OCI-M2 (cell line): ENCODE results near the gene TLE3.

Experiments
- DNase-seq: peaks from one replicate; lab custom pipeline; 2025; ENCODE audit not compliant: unreplicated experiment; lab: John Stamatoyannopoulos, UW

Gene TLE3

DNA sequence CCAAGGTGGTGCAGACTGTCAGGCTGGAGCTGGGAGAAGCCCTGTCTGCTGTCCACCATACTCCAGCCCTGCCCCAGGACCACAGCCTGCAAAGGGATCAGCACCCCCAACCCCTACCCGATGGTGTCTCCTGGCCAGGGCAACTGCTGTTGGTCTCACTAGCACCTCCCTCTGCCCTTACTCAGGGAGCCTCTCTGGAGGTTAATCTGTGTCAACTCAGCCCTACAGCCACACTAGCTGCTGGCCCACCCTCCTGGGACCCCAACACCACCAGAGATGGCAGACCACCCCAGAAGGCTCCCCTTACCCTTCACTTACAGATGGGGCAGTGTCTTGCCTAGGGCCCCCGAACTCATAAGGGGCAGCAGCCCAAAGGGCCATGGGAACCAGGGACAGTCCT lies 65.2 kb downstream of the TLE3 start:
- no peak for DNase-seq

DNA sequence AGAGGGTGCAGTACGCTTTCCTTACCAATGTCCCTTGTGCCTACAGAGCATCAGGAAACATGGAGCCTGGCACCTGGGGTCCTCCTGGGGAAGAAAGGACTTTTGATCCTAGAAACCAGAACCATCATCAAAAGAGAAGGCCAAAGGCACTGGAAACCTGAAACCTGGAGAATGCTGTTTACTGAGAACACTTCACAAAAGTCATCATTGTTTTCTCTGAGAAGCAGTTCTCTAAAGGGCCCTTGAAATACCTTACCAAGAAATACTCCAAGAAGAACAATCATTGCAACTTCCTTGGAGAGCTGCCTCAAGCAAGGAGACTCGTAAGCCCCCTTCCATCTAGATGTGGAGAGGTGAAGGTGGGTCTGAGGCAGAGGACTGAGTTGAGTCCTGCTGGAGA lies 66.0 kb downstream of the TLE3 start:
- no peak for DNase-seq

DNA sequence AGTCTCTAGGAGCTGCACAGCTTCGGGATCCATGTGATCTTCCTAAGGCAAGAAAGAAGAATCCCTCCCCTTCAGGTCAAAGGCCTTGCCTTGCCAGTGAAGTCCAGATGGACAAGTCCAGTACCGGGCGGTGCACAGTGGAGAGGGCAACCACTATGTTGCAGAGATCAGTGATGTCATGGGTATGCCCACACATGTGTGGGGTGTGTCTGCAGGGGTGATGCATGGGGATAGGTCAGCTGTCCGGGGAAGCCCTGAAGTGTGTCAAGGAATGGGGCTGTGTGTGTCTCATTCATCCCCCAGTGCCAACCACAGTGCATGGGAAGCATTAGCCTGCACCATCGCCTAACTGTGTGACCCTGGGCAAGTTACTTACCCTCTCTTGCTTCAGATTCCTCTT lies 66.5 kb downstream of the TLE3 start:
- DNase-seq: no peak

DNA sequence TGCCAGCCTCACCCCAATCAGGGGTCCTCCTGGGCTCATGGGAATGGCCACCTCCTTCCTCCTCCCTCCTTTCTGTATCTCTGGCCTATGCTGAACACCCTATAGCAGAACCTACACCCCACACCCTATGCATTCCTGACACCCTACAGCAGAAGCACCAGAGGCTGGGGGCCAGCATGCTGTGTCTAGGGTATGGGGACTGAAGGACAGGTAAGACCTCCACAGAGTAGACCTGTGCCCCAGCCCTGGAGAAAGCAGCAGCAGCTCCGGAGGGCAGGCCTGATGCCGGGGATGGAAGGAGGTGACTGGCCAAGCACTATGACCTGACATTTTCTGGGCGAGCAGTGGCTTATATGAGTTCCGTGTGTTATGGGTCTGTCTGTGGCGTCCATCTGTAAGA lies 66.9 kb downstream of the TLE3 start:
- no peak for DNase-seq

DNA sequence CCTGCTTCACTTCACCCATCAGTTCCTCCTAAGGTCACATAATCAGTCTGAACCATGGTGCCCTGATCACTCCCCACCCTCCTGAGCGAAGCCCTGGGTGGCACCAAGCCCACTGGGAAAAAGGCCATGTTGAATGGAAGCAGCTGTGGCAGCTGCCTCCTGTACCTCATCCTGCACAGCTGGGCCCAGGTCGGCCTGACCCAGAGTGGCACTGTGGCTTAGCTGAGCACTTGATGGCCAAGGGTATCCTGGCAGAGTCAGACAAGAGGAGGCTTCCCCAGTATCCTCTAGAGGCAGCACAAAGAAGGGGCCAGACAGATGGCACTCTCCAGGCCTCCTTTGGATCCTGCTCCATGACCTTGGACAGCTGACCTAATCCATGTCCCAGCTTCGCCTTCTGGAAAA lies 68.4 kb downstream of the TLE3 start:
- DNase-seq: no peak

DNA sequence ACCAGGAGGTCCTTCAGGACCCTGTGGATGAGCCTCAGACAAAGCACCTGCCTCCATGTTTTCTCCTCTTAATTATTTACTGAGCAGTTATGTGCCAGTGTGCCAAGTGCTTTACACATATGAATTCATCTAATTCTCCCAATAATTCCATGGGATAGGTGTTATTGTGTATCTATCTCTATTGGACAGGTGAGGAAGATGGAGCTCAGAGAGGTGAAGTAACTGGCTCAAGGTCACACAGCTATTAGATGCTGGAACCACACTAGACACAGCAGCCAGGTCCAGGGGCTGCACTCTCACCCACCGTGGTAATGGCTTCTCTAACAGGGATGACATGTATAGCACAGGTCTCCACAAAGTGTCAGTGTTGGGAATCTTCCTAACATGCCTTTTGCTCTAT lies 70.2 kb downstream of the TLE3 start:
- DNase-seq: no peak

DNA sequence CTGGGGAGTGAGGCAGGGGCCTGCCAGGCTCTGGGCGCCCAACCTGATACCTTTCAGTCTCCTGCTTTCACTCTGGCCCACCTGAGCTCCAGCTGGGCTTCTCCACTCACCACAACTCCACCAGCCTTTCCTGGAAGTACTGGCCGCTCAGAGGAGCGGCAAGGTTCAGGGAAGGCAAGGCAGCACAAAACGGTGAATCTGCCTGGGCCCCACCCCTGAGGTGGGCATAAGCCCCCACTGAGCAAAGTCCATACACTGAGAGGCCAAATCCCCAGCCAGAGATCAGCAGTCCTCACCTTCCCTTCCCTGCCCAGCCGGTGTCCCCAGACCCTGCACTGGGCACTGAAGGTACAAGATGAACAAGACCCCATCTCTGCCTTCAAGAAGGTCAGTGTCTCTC lies 70.7 kb downstream of the TLE3 start:
- no peak for DNase-seq

DNA sequence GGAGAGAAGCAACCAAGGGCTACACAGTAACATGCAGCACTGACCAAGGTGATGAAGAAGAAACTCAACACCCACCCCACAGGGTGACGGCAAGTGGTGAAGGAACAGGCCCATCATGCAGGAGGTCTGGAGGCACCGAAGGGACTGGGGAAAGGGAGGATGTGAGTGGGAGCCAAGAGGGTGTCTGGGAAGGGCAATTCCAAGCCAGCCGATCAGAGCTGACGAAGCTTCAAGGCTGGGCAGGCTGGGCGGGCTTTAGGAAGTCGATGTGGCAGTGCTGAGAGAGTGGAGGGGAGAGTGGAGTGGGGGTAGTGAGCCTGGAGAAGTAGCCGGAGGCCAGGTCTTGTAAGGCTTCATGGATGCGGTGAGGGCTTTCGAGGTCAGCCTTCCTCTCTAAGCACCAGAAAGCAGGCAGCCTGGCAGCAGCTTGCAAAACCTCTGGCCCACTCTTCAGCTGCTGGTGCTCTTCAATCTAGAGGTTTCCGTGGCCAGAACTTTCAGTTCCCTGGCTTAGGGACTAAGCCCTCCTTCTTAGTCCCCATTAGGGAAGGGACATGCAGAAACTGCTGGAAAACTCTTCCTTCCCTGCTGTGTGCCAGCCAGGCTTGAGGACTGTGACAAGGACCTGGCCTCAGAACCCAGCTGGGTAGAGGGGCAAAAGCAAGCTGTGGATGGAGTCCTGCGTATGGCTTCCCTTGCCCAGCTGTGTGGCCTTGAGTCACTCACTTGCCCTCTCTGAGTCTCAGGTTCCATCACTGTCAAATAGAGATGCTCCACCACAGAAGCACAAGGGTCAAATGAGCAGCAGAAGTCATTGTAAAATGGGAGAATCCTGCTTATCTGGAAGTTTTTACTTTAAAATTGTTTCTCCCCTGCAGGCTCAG lies 72.1 kb downstream of the TLE3 start:
- no peak for DNase-seq

DNA sequence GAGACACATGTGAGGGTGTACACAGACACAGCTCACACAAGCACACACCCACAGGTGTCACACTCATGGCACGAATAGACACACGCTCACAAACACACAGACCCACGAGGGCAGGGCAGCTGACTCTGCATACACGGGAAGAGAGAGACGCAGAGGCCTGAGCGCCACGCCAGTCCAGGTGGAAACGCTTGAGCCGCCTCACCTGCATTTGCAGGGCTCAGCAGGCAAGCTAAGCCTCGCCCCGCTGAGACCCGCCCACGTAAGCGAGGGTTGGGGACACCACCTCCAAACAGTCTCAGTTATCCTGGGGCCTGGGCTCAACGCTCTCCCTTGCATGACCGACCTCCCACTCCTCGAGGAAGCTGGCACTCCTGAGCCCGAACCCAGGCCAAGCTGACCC lies 73.2 kb downstream of the TLE3 start:
- DNase-seq: no peak

DNA sequence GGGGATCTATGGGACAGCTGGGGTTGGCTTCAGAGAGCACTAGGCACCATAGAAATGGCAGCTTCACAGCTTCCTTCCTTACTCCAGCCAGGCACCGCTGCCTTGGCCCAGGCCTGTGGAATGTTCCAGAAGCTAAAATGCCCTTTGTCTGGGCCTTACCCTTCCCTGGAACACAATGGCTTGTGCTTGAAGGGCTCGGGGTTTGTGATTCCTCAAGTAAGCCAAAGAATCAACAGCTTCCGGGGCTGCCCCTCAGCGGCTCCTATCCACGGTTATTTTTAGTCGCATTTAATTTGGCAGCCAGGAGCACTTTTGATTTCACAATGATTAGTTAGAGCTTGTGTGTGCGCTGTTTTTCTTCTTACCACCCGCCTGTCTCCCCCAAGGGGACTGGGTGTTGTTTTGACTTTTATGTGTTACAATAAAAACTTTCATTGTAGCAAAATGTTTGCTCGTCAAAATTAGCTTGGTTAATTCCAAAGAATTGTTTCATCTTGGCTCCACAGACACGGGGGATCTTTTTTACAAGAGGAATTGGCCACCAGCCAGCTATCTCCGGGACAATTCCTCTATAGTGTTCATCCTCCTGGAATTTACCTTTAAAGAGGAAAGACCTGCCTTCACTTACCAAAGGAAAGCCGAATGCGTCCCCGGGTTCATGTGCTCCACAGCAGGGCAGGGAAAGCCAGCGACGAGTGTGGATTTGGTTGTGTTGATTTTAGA lies 73.8 kb downstream of the TLE3 start:
- DNase-seq: no peak

DNA sequence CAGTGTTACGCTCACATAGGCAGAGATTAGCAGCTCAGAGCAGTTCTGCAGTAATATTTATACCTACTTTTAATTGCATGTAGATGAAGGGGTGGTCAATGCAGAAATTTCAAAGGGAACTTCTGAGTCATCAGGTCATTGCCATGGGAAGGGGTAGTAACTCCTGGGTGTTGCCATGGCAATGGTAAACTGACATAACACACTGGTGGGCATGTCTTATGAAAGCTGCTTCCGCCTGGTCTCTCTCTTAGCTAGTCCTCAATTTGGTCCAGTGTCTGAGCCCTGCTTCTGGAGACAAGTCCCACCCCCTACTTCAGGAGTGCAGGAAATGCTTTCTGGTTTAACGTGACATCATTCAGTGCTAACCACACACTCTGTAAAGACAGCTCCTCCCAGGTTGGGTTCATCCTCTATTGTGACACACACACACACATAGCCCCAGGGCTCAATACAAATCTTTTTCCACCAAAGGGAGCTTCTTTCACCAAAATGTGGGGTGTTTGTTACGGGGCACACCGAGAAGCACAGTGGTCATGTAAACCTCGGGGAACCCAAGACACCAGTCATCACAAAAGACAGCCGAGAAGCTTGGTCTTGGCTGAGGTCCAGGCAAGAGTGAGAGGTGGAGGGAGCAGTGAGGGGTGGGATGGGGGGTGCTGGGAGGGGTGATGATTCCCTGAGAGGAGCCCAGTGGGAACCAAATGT lies 74.5 kb downstream of the TLE3 start:
- no peak for DNase-seq

DNA sequence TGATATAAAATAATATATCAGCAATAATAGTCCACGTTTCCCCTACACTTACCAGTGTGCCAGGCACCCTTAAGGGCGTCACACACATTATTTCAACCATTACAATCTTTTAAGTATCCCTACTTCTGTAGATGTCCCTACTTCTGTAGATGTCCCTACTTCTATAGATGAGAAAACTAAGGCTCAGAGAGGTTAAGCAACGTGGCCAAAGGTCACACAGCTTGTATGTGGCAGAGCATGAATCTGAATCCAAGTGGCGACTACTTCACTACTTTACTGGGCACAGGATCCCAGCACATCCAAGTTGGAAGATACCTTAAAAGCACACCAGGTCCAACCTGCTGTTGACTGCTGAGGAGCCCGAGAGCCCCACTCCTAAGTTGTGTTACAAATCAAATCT lies 77.5 kb downstream of the TLE3 start:
- DNase-seq: no peak

DNA sequence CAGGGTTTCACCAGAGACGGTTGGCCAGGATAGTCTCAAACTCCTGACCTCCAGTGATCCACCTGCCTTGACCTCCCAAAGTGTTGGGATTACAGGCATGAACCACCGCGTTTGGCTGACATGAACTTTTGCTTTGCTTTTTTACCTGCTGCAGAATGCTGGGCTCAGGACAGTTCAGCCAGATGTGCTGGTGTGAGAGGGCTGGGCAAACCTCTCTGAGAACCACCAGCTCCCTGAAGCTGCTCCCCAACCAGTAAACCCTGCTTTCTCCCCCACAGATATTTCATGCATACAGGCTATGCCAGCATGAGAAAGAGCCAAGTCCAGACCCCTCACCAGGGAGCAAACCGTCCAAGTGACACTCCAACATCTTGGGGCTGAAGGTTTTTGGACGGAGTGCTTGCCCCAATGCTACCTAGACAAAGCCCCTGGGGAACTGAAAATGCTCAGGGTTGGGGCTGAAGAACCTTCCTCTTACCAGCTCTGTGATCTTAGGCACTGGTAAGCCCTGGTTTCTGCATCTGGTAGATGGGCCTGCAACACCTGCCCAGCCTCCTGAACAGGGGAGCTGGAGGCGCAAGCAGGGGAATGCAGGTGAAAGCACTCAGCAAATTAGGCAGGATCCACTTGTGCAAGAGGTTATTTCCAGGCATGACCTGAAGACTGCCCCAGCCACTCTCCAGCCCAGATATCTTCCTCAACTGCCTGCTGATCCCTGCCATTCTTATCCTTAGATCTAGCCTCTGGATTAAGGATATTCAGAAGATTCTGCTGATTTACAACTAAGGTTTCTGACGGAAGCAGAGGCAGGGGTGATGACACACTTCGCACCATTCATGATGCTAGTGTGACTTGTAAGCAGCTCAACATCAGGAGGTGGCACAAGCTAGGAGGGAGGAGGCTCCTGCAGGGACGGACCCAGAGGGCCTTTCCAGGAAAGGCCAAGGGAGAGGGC lies 78.8 kb downstream of the TLE3 start:
- DNase-seq: no peak

DNA sequence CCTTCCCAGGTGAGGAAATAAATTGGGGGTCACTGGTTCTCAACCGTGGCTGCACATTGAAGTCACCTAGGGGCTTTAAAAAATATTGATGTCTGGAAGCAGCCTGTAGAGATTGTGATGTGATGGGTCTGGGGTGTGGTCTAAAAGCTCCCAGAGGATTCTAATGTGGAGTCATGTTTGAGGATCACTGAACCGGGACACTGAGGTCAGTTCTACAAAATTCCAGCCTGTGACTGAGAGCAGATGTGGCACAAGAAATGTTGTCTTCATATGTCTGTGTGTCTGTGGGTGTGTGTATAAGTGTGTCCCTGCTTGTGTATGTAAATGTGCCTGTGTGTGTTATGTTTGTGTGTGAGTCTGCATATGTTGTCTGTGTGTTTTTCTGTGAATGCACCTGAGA lies 79.9 kb downstream of the TLE3 start:
- DNase-seq: no peak

DNA sequence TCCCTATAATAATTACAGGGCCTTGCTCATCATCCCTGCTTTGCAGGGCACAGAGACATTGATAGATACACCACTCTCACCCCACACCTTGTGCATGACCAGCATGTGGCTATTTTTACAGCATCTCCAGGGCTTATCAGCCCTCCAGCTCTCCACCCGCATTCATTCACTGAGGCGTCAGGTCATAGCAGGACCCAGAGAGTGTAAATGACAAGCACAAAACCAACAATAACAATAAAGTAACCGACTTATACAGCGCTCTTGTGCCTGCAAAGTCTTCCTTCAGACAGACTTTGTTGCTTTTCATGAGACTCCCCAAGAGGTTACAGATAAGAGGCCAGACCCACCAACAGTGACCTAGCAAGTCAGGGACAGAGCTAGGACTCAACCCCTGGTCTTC lies 80.7 kb downstream of the TLE3 start:
- DNase-seq: no peak

DNA sequence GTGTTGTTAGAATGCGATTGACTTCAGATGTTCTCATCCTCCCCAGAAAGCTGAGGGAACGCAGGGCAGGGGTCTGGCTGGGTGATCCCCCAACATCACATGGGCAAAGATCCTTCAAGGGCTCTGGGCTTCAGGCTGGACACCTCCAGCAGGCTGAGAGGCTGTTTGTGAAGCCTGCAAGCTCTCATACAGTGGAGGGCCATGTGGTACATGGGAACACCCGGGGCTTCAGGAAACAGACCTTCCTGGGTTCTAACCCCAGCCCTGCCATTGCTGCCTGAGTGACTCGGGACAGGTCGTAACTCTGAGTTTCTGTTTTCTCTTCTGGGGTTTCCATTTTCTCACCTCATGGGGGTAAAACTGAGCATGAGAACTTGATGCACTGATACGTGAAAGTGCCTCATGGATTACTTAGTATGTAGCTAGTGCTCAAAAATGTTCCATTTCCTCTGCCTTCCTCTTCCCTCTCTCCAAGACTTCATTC lies 81.2 kb downstream of the TLE3 start:
- DNase-seq: no peak

DNA sequence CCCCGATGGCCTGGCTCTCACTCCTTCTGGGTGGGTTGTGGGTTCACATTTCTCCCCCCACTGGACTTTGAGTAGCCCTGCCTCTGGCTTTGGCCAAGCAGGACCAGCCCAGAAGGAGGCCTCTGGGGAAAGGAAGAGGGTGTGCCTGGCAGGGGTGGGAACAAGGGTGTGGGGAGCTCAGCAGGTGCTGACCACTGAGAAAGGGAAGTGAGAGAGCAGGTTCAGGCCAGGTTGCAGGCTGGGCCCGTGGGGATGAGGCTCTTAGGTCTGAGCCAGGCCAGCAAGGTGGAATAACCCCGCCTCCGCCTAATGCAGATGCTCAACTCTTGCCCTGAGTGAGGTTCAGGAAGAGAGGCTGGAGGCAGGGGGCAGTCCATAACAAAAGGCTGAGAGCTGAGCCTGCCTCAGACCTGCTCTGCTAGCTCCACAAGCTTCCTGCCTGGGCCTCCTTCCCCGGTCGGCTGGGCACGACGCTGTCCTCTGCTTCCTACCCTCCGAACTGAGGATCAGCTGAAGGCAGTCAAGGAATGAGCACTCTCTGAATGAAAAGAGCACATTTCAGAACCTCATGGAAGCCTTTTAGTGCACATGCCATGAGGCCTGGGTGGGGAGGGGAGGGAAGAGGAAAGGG lies 82.7 kb downstream of the TLE3 start:
- no peak for DNase-seq

DNA sequence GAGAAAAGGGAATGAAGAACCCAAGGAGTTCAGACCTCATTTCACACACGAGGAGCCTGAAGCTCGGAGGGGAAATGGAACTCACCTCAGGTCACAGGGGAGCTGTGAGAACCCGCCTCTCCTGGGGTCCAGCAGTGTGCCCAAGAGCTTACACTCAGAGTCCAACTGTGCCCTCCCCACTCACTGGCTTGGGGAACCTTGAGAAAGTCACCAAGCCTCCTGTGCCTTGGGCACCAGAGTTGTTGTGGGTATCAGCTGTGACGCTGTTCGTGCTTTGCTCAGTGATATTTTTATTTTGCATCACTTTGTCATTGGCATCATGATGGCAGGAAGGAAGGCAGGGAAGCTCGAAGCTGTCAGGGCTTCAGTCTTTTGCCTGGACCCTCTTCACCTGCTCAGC lies 83.4 kb downstream of the TLE3 start:
- no peak for DNase-seq

DNA sequence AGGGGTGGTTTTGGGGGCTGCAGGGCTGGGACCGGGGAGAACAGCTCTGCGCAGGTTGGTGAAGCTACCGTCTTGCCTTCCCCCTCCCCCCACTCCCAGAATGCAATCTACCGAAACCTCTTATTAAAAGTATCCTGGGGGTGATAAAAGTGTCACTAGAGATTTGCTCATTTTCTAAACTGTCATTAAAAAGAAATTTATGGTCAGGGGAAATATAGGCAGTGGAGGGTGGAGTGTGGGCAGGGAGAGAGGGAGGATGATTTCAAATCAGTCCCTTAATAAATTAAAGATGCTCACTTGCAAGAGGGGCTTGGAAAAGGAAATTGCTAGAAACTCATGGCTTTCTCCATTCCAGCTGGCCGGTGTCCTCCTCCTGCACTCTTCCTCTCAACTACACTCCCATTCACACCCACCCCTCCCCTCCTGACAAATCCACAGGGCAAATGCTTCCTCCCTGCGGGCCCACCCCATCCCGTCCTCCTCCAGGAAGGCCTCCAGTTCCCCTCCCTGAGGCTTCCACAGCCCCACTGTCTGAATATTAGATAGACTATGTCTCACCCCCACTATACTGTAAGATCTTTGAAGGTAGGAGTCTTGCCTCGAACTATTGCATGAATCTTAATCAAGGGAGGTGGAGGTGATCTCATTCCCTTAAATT lies 83.9 kb downstream of the TLE3 start:
- DNase-seq: no peak

DNA sequence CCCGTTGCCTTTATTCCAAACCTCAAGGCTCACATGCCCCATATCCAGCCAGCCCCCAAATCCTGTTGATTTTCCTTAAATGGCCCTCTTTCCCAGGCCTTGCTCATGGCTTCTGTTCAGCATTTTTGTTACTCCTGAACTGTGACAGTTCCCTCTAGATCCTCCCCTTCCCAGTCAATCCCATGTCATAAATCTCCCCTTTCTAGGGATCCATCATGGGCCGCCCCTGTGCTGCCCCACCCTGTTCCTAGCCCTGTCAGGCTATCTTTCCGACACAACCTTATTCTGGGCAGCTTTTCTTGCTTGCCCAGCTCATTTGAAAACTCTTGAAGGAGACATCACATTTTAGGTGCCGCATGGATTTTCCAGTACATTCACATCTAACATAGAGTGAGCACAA lies 84.8 kb downstream of the TLE3 start:
- no peak for DNase-seq
